ENCODE results near the gene ELAPOR2. TPM values are rescaled to one million over a fixed set of nuclear protein-coding genes. Genes with fewer than 3 reads are reported as not detected.

The ELAPOR2 gene, protein sequence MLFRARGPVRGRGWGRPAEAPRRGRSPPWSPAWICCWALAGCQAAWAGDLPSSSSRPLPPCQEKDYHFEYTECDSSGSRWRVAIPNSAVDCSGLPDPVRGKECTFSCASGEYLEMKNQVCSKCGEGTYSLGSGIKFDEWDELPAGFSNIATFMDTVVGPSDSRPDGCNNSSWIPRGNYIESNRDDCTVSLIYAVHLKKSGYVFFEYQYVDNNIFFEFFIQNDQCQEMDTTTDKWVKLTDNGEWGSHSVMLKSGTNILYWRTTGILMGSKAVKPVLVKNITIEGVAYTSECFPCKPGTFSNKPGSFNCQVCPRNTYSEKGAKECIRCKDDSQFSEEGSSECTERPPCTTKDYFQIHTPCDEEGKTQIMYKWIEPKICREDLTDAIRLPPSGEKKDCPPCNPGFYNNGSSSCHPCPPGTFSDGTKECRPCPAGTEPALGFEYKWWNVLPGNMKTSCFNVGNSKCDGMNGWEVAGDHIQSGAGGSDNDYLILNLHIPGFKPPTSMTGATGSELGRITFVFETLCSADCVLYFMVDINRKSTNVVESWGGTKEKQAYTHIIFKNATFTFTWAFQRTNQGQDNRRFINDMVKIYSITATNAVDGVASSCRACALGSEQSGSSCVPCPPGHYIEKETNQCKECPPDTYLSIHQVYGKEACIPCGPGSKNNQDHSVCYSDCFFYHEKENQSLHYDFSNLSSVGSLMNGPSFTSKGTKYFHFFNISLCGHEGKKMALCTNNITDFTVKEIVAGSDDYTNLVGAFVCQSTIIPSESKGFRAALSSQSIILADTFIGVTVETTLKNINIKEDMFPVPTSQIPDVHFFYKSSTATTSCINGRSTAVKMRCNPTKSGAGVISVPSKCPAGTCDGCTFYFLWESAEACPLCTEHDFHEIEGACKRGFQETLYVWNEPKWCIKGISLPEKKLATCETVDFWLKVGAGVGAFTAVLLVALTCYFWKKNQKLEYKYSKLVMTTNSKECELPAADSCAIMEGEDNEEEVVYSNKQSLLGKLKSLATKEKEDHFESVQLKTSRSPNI
- total RNA-seq: 10 to 100 TPM in 1 of 2 donors, 1 to 10 TPM in 1; 7.8 to 22.6 TPM
- 26.4 TPM for polyA plus RNA-seq (ENCODE audit: insufficient read depth, low read depth, low replicate concordance)
- long read RNA-seq, donor 1: 0 reads
- long read RNA-seq, donor 2: 0 reads

DNA sequence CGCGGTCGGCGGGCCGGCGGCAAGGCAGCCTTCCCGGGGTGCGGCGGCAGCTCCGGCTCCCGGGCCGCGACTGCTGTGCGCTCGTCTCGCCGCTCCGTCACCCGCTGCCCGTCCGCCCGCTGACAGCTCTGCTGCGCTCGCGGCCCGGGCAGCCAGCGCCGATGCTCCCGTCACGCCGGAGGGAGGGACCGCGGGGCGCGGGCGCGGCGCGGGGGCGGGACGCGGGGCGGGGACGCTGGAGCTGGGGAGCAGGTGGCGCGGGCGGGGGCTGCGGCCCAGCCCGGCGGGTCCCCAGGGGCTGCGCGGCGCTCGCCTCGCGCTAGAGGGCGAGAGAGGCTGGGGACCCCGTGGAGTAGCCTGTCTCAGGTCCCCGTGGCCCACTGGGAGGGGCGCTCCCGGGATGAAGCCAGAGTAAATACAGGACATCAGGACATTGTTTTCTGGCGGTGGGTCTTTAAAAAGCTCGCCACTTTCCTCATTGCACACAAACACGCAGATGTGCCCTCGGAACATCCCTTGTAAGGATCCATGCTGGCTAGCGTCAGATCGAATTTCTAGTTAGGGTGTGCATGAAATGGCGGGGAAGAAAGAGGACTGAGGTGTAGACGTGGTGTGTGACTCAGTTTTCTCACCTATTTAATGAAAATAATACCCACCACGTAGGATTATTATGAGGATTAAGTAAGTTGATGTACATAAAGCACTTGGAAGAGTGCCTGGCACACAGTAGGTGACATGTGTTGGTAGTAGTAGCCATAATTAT is at the start of gene ELAPOR2:
Gene ELAPOR2, minus strand, starts transcription at position 130 of the 763 bp plus-strand sequence. CDS start 141 bp downstream, outside the sequence.
- H3K27me3 ChIP-seq: no peaks in the 10 kb centered on the region
- no peaks in the 10 kb centered on the region for H3K36me3 ChIP-seq (ENCODE audit: low read depth, missing control alignments)
- 0 to 1% methylated on average over 12 to 39 of the region's 70 CpGs for WGBS, 2 donors
- H3K4me1 ChIP-seq: no peaks in the 10 kb centered on the region
- TF ChIP-seq, protein P1, sequence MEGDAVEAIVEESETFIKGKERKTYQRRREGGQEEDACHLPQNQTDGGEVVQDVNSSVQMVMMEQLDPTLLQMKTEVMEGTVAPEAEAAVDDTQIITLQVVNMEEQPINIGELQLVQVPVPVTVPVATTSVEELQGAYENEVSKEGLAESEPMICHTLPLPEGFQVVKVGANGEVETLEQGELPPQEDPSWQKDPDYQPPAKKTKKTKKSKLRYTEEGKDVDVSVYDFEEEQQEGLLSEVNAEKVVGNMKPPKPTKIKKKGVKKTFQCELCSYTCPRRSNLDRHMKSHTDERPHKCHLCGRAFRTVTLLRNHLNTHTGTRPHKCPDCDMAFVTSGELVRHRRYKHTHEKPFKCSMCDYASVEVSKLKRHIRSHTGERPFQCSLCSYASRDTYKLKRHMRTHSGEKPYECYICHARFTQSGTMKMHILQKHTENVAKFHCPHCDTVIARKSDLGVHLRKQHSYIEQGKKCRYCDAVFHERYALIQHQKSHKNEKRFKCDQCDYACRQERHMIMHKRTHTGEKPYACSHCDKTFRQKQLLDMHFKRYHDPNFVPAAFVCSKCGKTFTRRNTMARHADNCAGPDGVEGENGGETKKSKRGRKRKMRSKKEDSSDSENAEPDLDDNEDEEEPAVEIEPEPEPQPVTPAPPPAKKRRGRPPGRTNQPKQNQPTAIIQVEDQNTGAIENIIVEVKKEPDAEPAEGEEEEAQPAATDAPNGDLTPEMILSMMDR (IDR thresholded peaks at IDR 0.05): peak in 1 of 3 experiments; percentile 22
- no peak for TF ChIP-seq POLR2A (IDR thresholded peaks at IDR 0.05)
- no peak within 1 kb of the TSS for H3K27ac ChIP-seq
- intact Hi-C loops (cut with DNase I; ENCODE audit: low total_unique reads): no loop called here
- peak within 1 kb of the TSS; percentile 61 to 64 for H3K4me3 ChIP-seq
- peak; percentile 73 for DNase-seq
- no peaks in the 10 kb centered on the region for H3K9me3 ChIP-seq

DNA sequence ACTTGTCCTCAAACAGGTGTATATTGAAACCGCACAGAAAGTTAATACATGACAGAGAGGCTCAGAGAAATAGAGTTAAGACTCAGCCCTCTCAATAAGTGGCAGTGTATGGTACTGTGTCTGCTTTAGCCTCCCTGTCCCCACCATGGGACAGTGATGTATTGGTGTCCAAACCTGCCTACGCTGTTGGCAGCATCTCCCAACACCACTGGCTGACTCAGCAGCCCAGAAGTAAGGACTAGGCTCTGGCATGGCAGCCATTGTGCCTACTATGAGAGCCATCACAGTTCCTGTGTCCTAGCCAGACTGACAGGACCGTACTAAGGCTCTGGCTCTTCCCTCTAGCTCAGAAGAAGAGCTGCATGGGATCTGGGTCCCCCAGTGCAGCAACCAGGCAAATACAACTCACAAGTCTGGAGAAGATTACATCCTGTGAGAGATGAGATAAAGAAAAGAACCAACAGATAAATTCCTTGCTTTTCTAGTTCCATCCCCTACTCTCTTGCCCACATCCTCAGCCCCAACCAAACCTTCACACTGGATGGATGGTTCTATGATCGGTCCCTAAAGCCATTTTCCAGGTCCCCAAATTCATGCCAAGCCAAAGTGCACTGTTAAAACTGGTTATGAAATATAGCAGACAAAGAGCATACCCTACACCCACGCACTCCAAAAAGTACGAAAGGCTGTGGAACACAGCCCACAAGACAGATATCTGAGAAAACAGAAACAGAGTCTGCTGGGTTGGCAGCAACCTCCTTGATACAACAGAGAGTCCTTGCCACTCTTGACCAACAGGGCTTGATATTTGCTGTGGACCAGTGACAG is 48.7 kb upstream of the ELAPOR2 start:
- 78 to 82% methylated on average over 5 to 6 of the region's 6 CpGs for WGBS, 2 donors
- H3K36me3 ChIP-seq (ENCODE audit: low read depth, missing control alignments): no peaks in the 10 kb centered on the region
- no peaks in the 10 kb centered on the region for H3K27me3 ChIP-seq
- H3K9me3 ChIP-seq: no peaks in the 10 kb centered on the region
- H3K4me3 ChIP-seq: no peak overlapping the region
- no peaks in the 10 kb centered on the region for H3K4me1 ChIP-seq
- no peak overlapping the region for H3K27ac ChIP-seq
- DNase-seq: no peak
- intact Hi-C loops (cut with DNase I; ENCODE audit: low total_unique reads): no loop called here
- no peak for TF ChIP-seq POLR2A (IDR thresholded peaks at IDR 0.05)
- TF ChIP-seq, protein P1 (IDR thresholded peaks at IDR 0.05): no peak

DNA sequence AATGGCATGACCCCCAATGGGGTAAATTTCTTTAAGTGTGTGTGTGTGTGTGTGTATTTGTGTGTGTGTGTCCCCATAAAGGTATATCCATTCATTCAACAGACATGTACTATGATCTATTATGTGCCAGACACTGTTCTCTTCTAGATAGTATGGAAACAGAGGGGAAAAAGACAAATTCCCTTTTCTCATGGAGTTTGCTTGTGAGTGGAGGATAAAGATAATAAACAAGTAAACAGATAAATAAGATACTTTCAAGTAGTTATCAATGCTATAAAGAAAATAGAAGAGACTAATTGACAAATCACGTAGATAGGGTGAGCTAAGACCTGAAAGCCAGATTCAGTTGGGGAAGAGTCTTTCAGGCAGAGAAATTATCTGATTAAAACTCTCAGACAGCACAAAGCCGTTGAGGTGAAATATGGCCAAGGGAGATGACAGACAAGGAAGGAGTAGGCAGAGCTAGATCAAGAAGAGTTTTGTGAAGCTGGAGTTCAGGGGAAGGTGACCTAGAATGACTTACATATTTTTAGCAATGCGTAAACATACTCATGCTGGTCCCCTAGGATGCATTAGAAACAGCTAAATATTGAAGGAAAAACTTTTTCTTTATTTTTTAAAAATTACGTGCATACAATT is 47.6 kb upstream of the ELAPOR2 start:
- WGBS, 2 donors: 71 to 76% methylated on average over 4 of the region's 4 CpGs
- DNase-seq: no peak
- Histone ChIP-seq H3K4me1 (no peaks in the 10 kb centered on the region), H3K9me3 (no peaks in the 10 kb centered on the region), H3K27ac (no peak overlapping the region), H3K36me3 (ENCODE audit: low read depth, missing control alignments) (no peaks in the 10 kb centered on the region), H3K4me3 (no peak overlapping the region), H3K27me3 (no peaks in the 10 kb centered on the region)
- TF ChIP-seq, protein P1 (IDR thresholded peaks at IDR 0.05): no peak
- no peak for TF ChIP-seq POLR2A (IDR thresholded peaks at IDR 0.05)
- intact Hi-C loops (cut with DNase I; ENCODE audit: low total_unique reads): no loop called here

Measured in testis (tissue), 5 donors.